ENCODE results near the gene MSH5. TPM values are rescaled to one million over a fixed set of nuclear protein-coding genes. Genes with fewer than 3 reads are reported as not detected.

Gene MSH5
- total and polyA plus RNA-seq, 9 of the 15 experiments (the other 6 are each of a cell fraction or from before 2014, with no cell fraction given) = 12.5 to 104 (median 46.6) TPM

DNA sequence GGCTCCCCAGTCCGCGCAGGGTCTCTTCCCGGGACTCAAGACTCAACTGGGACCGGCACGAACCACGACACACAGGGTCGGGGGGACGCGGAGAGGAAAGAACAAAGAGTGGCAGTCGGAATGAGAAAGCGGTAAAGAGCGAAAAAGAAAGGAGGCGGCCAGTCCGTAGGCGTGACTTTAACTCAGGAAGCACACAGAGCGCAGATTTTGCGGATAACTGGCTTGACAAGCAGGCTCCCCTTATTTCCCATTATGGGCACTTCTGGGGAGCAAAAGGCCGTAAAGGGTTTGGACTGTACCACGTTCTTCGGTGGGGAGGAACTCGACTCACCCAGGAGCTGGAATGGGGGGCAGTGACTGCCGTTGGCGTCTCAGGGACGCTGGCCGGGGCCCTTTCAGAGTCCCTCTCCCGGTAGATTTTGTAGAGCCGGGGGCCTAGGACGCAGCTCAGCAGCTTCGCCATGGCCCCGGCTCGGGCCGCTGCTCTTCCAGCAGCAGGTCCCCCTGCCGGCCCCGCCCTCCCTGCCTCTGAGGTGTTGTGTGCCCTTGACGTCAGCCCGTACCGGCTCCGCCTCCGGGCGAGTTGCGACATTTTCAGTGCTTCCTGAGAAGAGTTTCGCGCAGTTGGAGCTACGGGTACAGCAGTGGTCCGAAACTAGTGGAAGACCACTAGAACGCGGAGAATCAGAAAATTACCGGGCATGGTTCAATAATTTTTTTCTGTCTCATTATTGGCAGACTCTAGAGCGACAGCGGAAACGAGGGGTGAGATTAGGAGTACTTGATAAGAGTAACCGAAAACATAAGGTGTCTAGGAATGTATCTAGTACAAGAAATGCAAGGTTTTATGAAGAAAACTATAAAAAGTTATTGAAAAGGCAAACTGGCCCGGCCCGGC, 36.7 kb upstream of the MSH5 start, which contains the start of gene ABHD16A (continued):
- TF ChIP-seq ZBTB34 (CRISPR knock-in tag; IDR thresholded peaks at IDR 0.05) (no peak), NFATC3 (IDR thresholded peaks at IDR 0.05) (peak; percentile 61; the same call in 1 of the 2 replicates), NFE2 (IDR thresholded peaks at IDR 0.05; ENCODE audit: low read depth) (peak; percentile 18; the same call in 1 of the 2 replicates), GABPA (tag; conservative IDR thresholded peaks at IDR 0.05; ENCODE audit: low read depth) (peak; percentile 80), C11orf30 (IDR thresholded peaks at IDR 0.05; ENCODE audit: low read depth) (peak; percentile 22; the same call in 1 of the 2 replicates), NONO (IDR thresholded peaks at IDR 0.05; ENCODE audit: low read depth in 2 of 2, low read length in 1 of 2) (peak in 1 of 2 experiments; percentile 98; a peak in 2 of 4 replicates), CBX5 (IDR thresholded peaks at IDR 0.05; ENCODE audit: borderline replicate concordance, low read depth) (no peak), MXD1 (CRISPR knock-in tag; IDR thresholded peaks at IDR 0.05; ENCODE audit: borderline replicate concordance, poor library complexity, severe bottlenecking) (no peak), SIRT6 (IDR thresholded peaks at IDR 0.05; ENCODE audit: low read depth, low read length) (peak; percentile 66), PRMT5 (CRISPR knock-in tag; IDR thresholded peaks at IDR 0.05) (peak; percentile 91; the same call in 1 of the 2 replicates), CBX2 (IDR thresholded peaks at IDR 0.05; ENCODE audit: insufficient read depth, low read length, poor library complexity, severe bottlenecking) (no peak), ETS2 (tag; IDR thresholded peaks at IDR 0.05; ENCODE audit: borderline replicate concordance, poor library complexity, severe bottlenecking) (no peak), CAMTA2 (CRISPR knock-in tag; conservative IDR thresholded peaks at IDR 0.05) (no peak), ZNF449 (CRISPR knock-in tag; IDR thresholded peaks at IDR 0.05) (no peak), NCOA6 (IDR thresholded peaks at IDR 0.05) (no peak), FOXA3 (CRISPR knock-in tag; conservative IDR thresholded peaks at IDR 0.05 in 1 of 2, IDR thresholded peaks at IDR 0.05 in 1 of 2) (peak in 1 of 2 experiments; percentile 44; a peak in 1 of 4 replicates), MAFK (IDR thresholded peaks at IDR 0.05; ENCODE audit: low read length) (peak; percentile 40; the same call in 1 of the 2 replicates), ZNF197 (CRISPR knock-in tag; IDR thresholded peaks at IDR 0.05; ENCODE audit: low read depth) (peak; percentile 76; the same call in 1 of the 2 replicates)
- TF ChIP-seq, protein P1, sequence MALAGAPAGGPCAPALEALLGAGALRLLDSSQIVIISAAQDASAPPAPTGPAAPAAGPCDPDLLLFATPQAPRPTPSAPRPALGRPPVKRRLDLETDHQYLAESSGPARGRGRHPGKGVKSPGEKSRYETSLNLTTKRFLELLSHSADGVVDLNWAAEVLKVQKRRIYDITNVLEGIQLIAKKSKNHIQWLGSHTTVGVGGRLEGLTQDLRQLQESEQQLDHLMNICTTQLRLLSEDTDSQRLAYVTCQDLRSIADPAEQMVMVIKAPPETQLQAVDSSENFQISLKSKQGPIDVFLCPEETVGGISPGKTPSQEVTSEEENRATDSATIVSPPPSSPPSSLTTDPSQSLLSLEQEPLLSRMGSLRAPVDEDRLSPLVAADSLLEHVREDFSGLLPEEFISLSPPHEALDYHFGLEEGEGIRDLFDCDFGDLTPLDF (CRISPR knock-in tag; IDR thresholded peaks at IDR 0.05) = peak; percentile 3; the same call in 1 of the 2 replicates
